GM13977 (cell line): ENCODE data around the gene MMP27.

Experiments
- DNase-seq: peaks from one replicate; pipeline ENCODE4 v3.0.0; 2012; ENCODE audit warnings: low spot score
- CTCF ChIP-seq: IDR thresholded peaks from 2 replicates; pipeline ENCODE4 v1.5.1; 2012; ENCODE audit warnings: mild to moderate bottlenecking, control low read depth; ENCODE audit not compliant: insufficient read depth; ENCODE audit errors: extremely low read depth, missing control alignments
- in situ Hi-C: fragments of 300-500 bp; cut with MboI; formaldehyde crosslinking; loops from one replicate; pipeline ENCODE4 v1.12.0; 2022; ENCODE audit warnings: low sequenced_read_pairs, low pct_unique_long_range_greater_than_20kb, mixed read lengths, inconsistent platforms; ENCODE audit not compliant: unreplicated experiment

The MMP27 gene

GRCh38 chr11:102729849-102730815 lies 24.6 kb upstream of the MMP27 start:
- TF ChIP-seq CTCF, result no peak
- in situ Hi-C loops, result no loop called here
- no peak for DNase-seq

GRCh38 chr11:102727890-102728289 lies 22.3 kb upstream of the MMP27 start:
- no peak for DNase-seq
- in situ Hi-C loops, result no loop called here
- TF ChIP-seq CTCF, result no peak

GRCh38 chr11:102724904-102725500 lies 19.4 kb upstream of the MMP27 start, which contains the start of gene MMP8:
Gene MMP8, minus strand, starts transcription at chr11:102724954. Its CDS starts 99 bp downstream, at chr11:102724855.
- in situ Hi-C loops, result no loop called here
- no peak for TF ChIP-seq CTCF
- DNase-seq, result no peak

- in situ Hi-C loops, result no loop called here
- DNase-seq, result no peak
- TF ChIP-seq CTCF, result no peak
These were observed 17.3 kb upstream of the MMP27 start for GRCh38 chr11:102722821-102723220.

- no peak for TF ChIP-seq CTCF
- DNase-seq, result no peak
- in situ Hi-C loops, result no loop called here
These were observed 14.2 kb upstream of the MMP27 start for GRCh38 chr11:102719620-102720277.

- no peak for DNase-seq
- in situ Hi-C loops, result no loop called here
- no peak for TF ChIP-seq CTCF
These were observed 11.7 kb upstream of the MMP27 start for GRCh38 chr11:102717280-102717679.
